GM19324 (cell line): Measurements from ENCODE around the gene DLGAP1.
A peak's percentile ranks its signal among the peaks of the same experiment; 100 is the strongest.

Experiments used
- ATAC-seq: cut with Tn5 transposase; IDR thresholded peaks from one replicate; pipeline ENCODE4 v1.9.1; 2021; ENCODE audit warnings: mild to moderate bottlenecking, moderate library complexity; ENCODE audit not compliant: unreplicated experiment, low FRiP score

Gene DLGAP1

GRCh38 chr18:4017480-4017879, 437.6 kb downstream of the DLGAP1 start:
- peak; percentile 88 for ATAC-seq

- ATAC-seq, result no peak
Measured at GRCh38 chr18:4016391-4017049, 438.6 kb downstream of the DLGAP1 start.

- no peak for ATAC-seq
Measured at GRCh38 chr18:4007846-4008245, 447.3 kb downstream of the DLGAP1 start.

GRCh38 chr18:4004183-4004829, 450.8 kb downstream of the DLGAP1 start:
- no peak for ATAC-seq

GRCh38 chr18:3998698-3999333, 456.3 kb downstream of the DLGAP1 start:
- no peak for ATAC-seq

- ATAC-seq, result no peak
Measured at GRCh38 chr18:3995476-3996102, 459.5 kb downstream of the DLGAP1 start.

GRCh38 chr18:3993941-3994687, 461.0 kb downstream of the DLGAP1 start:
- ATAC-seq, result no peak

GRCh38 chr18:3985664-3986063, 469.4 kb downstream of the DLGAP1 start:
- no peak for ATAC-seq

- no peak for ATAC-seq
Measured at GRCh38 chr18:3985020-3985419, 470.1 kb downstream of the DLGAP1 start.

- no peak for ATAC-seq
Measured at GRCh38 chr18:3984163-3984757, 470.8 kb downstream of the DLGAP1 start.

- ATAC-seq, result no peak
Measured at GRCh38 chr18:3983351-3983969, 471.6 kb downstream of the DLGAP1 start.

GRCh38 chr18:3982541-3982940, 472.6 kb downstream of the DLGAP1 start:
- ATAC-seq, result no peak

GRCh38 chr18:3979024-3979423, 476.1 kb downstream of the DLGAP1 start:
- no peak for ATAC-seq

- ATAC-seq, result no peak
Measured at GRCh38 chr18:3973191-3973850, 481.8 kb downstream of the DLGAP1 start.

GRCh38 chr18:3972291-3972930, 482.7 kb downstream of the DLGAP1 start:
- no peak for ATAC-seq

GRCh38 chr18:3970929-3971328, 484.2 kb downstream of the DLGAP1 start:
- ATAC-seq, result no peak

GRCh38 chr18:3967359-3968180, 487.5 kb downstream of the DLGAP1 start:
- ATAC-seq, result no peak
